Measurements from ENCODE around the gene BCORL1.
A peak's percentile ranks its signal among the peaks of the same experiment; 100 is the strongest.

The BCORL1 gene

DNA sequence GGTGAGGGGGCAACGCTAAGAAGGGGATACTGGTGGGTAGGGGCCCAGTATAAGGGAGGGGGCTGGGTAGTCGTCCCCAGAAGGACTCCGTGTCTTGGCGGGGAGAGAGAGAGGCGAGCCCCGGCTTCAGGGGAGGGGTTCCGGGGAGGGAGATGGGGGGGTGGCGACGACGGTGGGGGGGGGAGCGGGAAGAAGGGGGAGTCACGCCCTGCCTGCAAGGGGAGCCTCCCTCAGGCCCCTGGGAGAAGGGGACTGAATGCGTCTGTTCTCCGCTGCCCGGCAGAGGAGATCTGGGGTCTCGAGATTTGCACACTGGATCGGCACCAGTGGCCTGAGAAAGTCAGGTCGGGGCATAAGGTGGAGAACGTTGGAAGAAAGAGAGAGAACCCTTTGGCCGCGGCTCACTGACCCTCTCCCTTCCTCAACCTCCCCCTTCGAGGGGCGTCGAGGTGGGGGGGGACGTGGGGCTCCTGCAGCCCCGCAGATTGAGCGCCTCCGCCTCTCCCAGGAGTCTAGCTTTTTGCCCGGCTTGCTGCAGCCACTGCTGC is 609 bp upstream of the BCORL1 start:
- Histone ChIP-seq H3K27ac (replicated peaks) (0 out of 2 replicates have a peak overlapping the region, but pooled peaks have one; percentile 34), H3K4me3 (replicated peaks; ENCODE audit: insufficient read depth, low read length) (no peak overlapping the region; the same call in 1 of the 2 replicates), H3K27me3 (ENCODE audit: insufficient read depth, poor library complexity, severe bottlenecking) (no peaks in the 10 kb centered on the region)
- TF ChIP-seq GABPA (IDR thresholded peaks at IDR 0.05; ENCODE audit: low read depth) (no peak), POLR2AphosphoS5 (IDR thresholded peaks at IDR 0.05; ENCODE audit: low read depth) (no peak), SPI1 (IDR thresholded peaks at IDR 0.05; ENCODE audit: borderline replicate concordance, low read depth) (no peak)
- TF ChIP-seq, protein P1, sequence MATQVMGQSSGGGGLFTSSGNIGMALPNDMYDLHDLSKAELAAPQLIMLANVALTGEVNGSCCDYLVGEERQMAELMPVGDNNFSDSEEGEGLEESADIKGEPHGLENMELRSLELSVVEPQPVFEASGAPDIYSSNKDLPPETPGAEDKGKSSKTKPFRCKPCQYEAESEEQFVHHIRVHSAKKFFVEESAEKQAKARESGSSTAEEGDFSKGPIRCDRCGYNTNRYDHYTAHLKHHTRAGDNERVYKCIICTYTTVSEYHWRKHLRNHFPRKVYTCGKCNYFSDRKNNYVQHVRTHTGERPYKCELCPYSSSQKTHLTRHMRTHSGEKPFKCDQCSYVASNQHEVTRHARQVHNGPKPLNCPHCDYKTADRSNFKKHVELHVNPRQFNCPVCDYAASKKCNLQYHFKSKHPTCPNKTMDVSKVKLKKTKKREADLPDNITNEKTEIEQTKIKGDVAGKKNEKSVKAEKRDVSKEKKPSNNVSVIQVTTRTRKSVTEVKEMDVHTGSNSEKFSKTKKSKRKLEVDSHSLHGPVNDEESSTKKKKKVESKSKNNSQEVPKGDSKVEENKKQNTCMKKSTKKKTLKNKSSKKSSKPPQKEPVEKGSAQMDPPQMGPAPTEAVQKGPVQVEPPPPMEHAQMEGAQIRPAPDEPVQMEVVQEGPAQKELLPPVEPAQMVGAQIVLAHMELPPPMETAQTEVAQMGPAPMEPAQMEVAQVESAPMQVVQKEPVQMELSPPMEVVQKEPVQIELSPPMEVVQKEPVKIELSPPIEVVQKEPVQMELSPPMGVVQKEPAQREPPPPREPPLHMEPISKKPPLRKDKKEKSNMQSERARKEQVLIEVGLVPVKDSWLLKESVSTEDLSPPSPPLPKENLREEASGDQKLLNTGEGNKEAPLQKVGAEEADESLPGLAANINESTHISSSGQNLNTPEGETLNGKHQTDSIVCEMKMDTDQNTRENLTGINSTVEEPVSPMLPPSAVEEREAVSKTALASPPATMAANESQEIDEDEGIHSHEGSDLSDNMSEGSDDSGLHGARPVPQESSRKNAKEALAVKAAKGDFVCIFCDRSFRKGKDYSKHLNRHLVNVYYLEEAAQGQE (IDR thresholded peaks at IDR 0.05; ENCODE audit: insufficient replicate concordance, low read depth): no peak
- TF ChIP-seq, protein P2, sequence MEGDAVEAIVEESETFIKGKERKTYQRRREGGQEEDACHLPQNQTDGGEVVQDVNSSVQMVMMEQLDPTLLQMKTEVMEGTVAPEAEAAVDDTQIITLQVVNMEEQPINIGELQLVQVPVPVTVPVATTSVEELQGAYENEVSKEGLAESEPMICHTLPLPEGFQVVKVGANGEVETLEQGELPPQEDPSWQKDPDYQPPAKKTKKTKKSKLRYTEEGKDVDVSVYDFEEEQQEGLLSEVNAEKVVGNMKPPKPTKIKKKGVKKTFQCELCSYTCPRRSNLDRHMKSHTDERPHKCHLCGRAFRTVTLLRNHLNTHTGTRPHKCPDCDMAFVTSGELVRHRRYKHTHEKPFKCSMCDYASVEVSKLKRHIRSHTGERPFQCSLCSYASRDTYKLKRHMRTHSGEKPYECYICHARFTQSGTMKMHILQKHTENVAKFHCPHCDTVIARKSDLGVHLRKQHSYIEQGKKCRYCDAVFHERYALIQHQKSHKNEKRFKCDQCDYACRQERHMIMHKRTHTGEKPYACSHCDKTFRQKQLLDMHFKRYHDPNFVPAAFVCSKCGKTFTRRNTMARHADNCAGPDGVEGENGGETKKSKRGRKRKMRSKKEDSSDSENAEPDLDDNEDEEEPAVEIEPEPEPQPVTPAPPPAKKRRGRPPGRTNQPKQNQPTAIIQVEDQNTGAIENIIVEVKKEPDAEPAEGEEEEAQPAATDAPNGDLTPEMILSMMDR (IDR thresholded peaks at IDR 0.05; ENCODE audit: insufficient read depth, low read length): no peak
- no peak for DNase-seq (ENCODE audit: low read depth in 1 of 2, low spot score in 1 of 2)

DNA sequence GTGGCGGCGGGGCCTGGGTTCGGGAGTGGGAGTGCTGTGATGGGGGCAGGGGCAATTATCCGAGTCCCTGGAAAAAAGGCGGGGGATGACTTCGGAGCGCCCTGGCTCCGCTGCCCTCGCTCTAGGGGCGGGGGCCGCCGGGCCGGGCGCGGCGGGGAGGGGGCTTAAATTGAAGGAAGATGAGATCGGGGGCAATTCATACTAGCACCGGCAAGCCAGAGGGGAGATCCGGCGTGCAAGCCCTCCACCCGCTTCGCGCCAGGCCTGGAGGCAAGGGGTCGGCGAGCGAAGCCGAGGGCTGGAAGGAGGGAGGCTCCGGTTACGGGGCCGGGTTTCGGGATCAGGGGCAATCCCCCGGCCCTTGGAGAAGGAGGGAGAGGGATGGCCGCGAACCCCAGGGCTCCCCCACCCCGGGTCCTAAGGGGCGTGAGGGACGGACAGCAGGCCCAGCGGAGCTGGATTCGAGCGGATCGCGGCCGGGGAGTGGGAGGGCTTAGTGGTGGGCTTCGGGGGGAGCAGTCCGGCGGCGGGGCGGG is 1.2 kb downstream of the BCORL1 start:
- TF ChIP-seq, protein P2 (IDR thresholded peaks at IDR 0.05; ENCODE audit: insufficient read depth, low read length): no peak
- TF ChIP-seq POLR2AphosphoS5 (IDR thresholded peaks at IDR 0.05; ENCODE audit: low read depth) (no peak), GABPA (IDR thresholded peaks at IDR 0.05; ENCODE audit: low read depth) (no peak), SPI1 (IDR thresholded peaks at IDR 0.05; ENCODE audit: borderline replicate concordance, low read depth) (no peak)
- TF ChIP-seq, protein P1 (IDR thresholded peaks at IDR 0.05; ENCODE audit: insufficient replicate concordance, low read depth): no peak
- Histone ChIP-seq H3K4me3 (replicated peaks; ENCODE audit: insufficient read depth, low read length) (no peak overlapping the region), H3K27me3 (ENCODE audit: insufficient read depth, poor library complexity, severe bottlenecking) (no peaks in the 10 kb centered on the region), H3K27ac (replicated peaks) (no peak overlapping the region)
- no peak for DNase-seq (ENCODE audit: low read depth in 1 of 2, low spot score in 1 of 2)

DNA sequence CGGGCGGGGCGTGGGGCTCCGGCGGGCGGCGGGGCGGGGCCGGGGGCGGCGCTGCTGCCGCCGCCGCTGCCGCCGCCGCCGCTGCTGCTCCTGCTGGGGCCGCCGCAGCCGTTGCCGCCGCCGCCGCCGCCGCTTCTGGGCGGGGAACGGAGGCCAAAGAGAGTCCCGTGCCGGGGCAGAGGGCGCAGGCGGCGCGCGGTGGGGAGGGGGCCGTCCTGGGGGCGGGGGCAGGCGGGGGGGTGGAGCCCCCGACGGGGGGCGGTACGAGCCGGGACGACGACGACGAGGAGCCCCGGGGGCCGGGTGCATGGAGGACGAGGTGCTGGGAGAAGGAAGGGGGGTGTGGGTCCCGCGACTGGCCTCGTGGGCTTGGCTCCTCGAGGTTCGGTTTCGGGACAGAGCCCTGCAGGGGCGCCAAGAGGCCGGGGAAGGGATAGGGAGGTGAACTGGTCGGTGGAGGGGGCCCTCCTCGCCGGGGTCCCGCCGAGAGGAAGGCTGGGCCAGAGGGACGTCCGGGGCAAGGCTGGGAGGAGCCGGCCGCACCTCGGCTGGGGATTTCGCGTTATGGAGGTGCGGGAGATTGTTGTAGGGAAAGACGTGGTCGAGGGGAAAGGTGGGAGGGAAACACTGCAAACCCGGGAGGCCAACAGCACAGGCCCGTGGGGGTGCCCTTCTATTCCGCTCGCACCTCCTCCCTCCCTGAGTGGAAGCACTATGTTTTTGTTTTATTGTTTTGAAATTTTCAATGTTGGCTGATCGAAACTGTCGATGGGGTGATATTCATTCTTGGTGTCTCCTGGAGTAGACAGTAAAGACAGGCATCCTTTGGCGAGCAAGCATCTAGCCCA is 1.9 kb downstream of the BCORL1 start:
- Histone ChIP-seq H3K4me3 (replicated peaks; ENCODE audit: insufficient read depth, low read length) (peak overlapping the region; percentile 33), H3K27ac (replicated peaks) (no peak overlapping the region), H3K27me3 (ENCODE audit: insufficient read depth, poor library complexity, severe bottlenecking) (no peaks in the 10 kb centered on the region)
- DNase-seq (ENCODE audit: low read depth in 1 of 2, low spot score in 1 of 2): no peak
- TF ChIP-seq POLR2AphosphoS5 (IDR thresholded peaks at IDR 0.05; ENCODE audit: low read depth) (no peak), SPI1 (IDR thresholded peaks at IDR 0.05; ENCODE audit: borderline replicate concordance, low read depth) (no peak), GABPA (IDR thresholded peaks at IDR 0.05; ENCODE audit: low read depth) (no peak)
- TF ChIP-seq, protein P2 (IDR thresholded peaks at IDR 0.05; ENCODE audit: insufficient read depth, low read length): no peak
- TF ChIP-seq, protein P1 (IDR thresholded peaks at IDR 0.05; ENCODE audit: insufficient replicate concordance, low read depth): no peak
